GM08714 (cell line): ENCODE data around the gene HOTAIR.

Experiments used
- H3K4me3 ChIP-seq: fragments of 200-500 bp; sonication (Bioruptor generic); 2 replicates; pipeline ENCODE4 v1.5.1; 2014; ENCODE audit warnings: mild to moderate bottlenecking, low read length, inconsistent platforms
- ZNF274 ChIP-seq: IDR thresholded peaks from 2 replicates; pipeline ENCODE4 v1.6.1; 2012; ENCODE audit warnings: mild to moderate bottlenecking, low read depth, low read length

The HOTAIR gene

GRCh38 chr12:53971686-53972085 lies 3.1 kb downstream of the HOTAIR start:
- no peak for TF ChIP-seq ZNF274

GRCh38 chr12:53971129-53971528 lies 3.6 kb downstream of the HOTAIR start:
- no peak overlapping the region for H3K4me3 ChIP-seq
- TF ChIP-seq ZNF274: no peak

More at GRCh38 chr12:53971686-53972085, 3.1 kb downstream of the HOTAIR start:
- no peak overlapping the region for H3K4me3 ChIP-seq

DNA sequence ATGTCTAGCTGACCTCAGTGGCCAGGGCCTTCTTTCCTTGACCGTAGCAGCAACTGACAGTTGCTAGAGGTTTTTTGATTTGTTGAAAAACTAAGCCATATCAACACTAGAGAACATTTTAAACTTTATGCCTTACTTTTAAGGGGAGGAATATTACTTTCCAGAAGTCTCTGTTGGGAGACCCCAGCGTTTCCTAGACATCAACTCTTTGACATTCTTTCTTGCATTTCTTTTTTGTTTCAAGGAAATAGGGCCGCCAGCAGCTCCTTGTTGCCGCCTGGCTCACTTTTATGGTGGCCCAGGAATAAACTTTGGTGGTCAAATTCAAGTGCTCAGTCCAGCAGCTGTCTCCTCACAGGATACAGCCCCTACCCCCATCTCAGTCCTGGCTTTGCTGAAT lies 4.3 kb downstream of the HOTAIR start:
- no peak for TF ChIP-seq ZNF274
- H3K4me3 ChIP-seq: no peak overlapping the region

- TF ChIP-seq ZNF274: no peak
- H3K4me3 ChIP-seq: no peak overlapping the region
These were observed 5.0 kb downstream of the HOTAIR start for GRCh38 chr12:53969588-53970259.

DNA sequence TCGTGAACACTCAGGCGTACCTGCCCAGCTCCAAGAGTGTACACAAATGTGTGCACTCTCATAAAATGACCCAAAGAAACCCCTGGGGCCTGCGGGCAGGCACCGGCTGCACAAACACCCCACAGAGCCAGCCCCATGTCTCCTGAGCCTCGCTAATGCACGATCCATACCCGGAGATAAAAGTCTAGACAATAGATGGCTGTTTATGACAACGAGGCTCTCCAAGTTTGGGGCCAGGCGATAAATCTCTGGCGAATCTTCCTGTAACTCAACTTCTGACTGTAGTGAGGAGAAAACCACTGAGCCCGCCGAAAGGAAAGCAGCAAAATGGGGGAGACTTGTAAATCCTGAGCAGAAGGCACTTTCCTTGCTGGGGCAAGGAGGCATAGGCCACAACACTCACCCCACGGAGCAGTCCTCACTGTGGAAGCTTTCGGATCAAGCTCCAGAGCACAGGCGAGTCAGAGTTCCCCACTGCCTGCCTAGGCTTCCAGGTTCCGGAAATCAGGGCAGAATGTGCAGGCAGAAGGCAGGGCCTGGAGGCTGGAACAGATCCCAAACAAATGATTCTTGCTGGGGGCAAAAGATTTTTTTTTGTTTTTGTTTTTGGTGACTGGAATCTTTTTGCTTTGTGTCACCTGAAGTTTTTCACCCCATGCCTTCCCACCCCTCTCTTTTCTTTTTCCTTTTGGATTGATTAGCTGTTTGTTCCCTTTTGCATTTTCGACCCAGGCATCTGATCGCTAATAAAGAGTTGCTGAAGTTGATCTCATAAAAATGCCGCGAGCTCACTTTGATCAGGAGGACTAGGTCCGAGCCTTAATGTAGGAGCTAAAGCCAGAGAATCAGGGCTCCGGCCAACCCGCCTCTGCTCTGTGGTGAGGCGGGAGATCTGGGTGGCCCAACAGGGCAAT lies 6.3 kb downstream of the HOTAIR start:
- no peak for TF ChIP-seq ZNF274
- H3K4me3 ChIP-seq: no peak overlapping the region

GRCh38 chr12:53967421-53967925 lies 7.3 kb downstream of the HOTAIR start:
- TF ChIP-seq ZNF274: no peak
- no peak overlapping the region for H3K4me3 ChIP-seq

DNA sequence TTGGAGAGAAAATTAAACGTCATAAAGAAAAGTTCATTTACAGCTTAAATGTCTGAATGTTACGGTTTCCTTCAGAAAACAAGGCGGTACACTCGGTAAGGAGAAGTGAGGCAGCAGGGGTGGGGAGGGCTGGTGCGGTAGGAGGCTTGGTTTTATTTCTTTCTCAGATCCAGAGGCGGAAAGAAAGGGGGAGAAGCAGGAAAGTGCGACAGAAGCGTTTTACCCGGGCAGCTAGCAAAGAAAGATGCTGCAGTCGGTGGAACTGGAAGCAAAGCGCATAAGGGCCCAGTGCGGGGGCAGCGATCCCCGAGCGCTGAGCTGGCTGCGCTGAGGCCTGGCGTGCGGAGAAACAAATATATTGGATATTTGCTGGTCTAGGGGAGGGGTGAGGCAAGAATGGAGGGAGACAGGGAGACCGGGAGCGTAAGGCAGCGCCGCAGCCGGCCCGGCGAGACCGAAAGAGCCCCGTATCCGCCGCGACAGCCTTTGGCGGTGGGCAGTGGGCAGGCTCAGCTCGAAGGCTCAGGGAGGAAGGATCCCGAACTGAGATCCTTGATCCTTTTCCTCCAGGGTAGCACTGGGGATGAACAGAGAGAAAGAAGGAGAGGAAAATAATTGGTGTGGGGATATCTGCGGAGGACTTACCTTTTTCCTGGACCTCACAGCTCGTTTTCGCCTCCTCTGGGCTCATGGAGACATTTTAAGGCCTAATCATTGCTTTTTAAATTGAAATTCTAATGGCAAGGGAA lies 8.2 kb downstream of the HOTAIR start:
- no peak for TF ChIP-seq ZNF274
- no peak overlapping the region for H3K4me3 ChIP-seq

- no peak overlapping the region for H3K4me3 ChIP-seq
- no peak for TF ChIP-seq ZNF274
These were observed 8.7 kb downstream of the HOTAIR start for GRCh38 chr12:53966085-53966384.

DNA sequence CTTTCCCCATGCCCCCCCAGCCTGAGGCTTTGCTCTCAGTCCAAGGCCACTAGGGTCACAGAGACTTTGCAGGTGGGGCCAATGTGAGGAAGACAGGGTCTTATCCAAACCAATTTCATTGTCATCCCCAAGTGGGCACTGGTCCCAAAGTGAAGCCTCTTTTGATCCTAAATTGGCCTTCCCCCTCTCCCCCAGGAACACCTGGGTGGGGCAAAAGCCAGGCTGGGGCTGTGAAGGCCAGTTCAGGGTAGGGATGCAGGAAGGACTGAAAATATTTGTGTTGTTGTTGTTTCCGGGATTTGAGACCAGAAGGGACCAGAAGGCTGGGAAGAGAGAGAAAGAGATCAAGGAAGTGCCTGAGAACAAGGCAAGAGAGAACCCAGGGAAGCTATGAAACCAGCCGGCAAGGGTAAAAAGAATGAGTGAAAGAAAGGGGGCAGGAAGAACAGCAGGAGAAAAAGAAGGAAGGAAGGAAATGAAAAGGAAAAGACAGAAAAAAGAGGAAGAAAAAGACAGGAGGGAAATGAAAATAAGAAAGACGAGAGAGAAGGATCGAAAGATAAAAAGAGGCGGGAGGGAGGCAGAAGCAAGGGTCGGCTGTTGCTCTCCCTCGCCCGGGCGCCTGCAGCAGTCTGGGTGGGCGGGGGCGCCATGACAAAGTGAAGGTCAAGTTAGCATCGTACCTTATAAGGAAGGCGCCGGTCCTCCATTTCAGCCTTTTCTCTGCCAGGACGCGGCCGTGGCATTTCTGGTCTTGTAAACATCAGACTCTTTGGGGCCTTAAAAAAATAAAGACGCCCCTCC lies 9.3 kb downstream of the HOTAIR start:
- TF ChIP-seq ZNF274: no peak
- H3K4me3 ChIP-seq: no peak overlapping the region

DNA sequence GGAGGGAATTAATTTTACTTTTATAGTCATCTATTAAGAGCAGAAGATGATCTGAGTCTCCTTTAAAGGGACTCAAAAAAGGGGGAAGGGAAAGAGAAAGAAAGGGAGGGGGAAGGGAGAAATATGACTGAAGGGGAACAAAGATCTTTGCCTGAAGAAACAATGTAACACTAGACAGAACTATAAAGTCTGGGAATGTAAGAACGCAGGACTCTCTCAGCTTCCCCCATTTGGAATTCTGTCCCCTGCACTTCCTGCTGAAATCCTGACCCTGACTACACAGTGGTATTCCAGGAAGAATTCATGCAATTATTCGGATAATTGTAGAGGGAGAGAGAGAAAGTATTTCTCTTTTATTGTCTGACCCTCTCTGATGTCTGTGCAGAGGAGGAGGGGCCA lies 10.4 kb downstream of the HOTAIR start:
- no peak for TF ChIP-seq ZNF274
- no peak overlapping the region for H3K4me3 ChIP-seq

- no peak for TF ChIP-seq ZNF274
These were observed 11.1 kb downstream of the HOTAIR start for GRCh38 chr12:53963434-53964314.

GRCh38 chr12:53963005-53963404 lies 11.7 kb downstream of the HOTAIR start:
- H3K4me3 ChIP-seq: no peak overlapping the region
- TF ChIP-seq ZNF274: no peak

More at GRCh38 chr12:53963434-53964314, 11.1 kb downstream of the HOTAIR start:
- no peak overlapping the region for H3K4me3 ChIP-seq
